RWPE2 (cell line): Measurements from ENCODE around the gene CNTNAP2.

Experiments
- ATAC-seq: fragments of 200-7000 bp; cut with Tn5 transposase; 3 replicates; pipeline ENCODE4 v1.9.1; 2021; ENCODE audit warnings: low read depth
- DNase-seq: peaks from one replicate; pipeline ENCODE4 v3.0.0-alpha.2; 2020; ENCODE audit warnings: low spot score
- H3K27ac ChIP-seq: fragments of 450-650 bp; 2 replicates; pipeline ENCODE4 v1.5.1; 2017; ENCODE audit warnings: mild to moderate bottlenecking; ENCODE audit not compliant: poor library complexity, severe bottlenecking
- H3K27me3 ChIP-seq: fragments of 250-450 bp; sonication (Bioruptor Pico); 2 replicates; pipeline ENCODE4 v1.5.1; 2021; ENCODE audit warnings: mild to moderate bottlenecking, moderate library complexity; ENCODE audit not compliant: insufficient read depth, poor library complexity, severe bottlenecking
- H3K36me3 ChIP-seq: fragments of 250-450 bp; sonication (Bioruptor Pico); 2 replicates; pipeline ENCODE4 v1.5.1; 2020; ENCODE audit warnings: low read depth, mild to moderate bottlenecking, moderate library complexity
- H3K4me1 ChIP-seq: fragments of 250-450 bp; sonication (Bioruptor Pico); 2 replicates; pipeline ENCODE4 v1.5.1; 2021; ENCODE audit warnings: mild to moderate bottlenecking, moderate library complexity; ENCODE audit not compliant: insufficient read depth, poor library complexity, severe bottlenecking
- H3K4me3 ChIP-seq: fragments of 250-450 bp; sonication (Bioruptor Pico); 2 replicates; pipeline ENCODE4 v1.5.1; 2021; ENCODE audit warnings: mild to moderate bottlenecking, moderate library complexity; ENCODE audit not compliant: severe bottlenecking
- H3K9me3 ChIP-seq: fragments of 250-450 bp; sonication (Bioruptor Pico); 2 replicates; pipeline ENCODE4 v1.5.1; 2021; ENCODE audit warnings: mild to moderate bottlenecking, moderate library complexity; ENCODE audit not compliant: severe bottlenecking
- CTCF ChIP-seq: fragments of 450-650 bp; IDR thresholded peaks from one replicate; pipeline ENCODE4 v1.5.1; 2017; ENCODE audit warnings: mild to moderate bottlenecking, moderate library complexity; ENCODE audit not compliant: poor library complexity, severe bottlenecking

CNTNAP2 gene

GRCh38 chr7:148091882-148092281, 1975.3 kb downstream of the CNTNAP2 start:
- Histone ChIP-seq H3K4me1 (no peaks in the 10 kb centered on the region), H3K27me3 (peaks cover 5% of the 10 kb centered on the region), H3K4me3 (no peak overlapping the region), H3K9me3 (peaks cover 4% of the 10 kb centered on the region), H3K36me3 (no peaks in the 10 kb centered on the region), H3K27ac (no peak overlapping the region)
- no peak for TF ChIP-seq CTCF
- no peak for DNase-seq
- no peak for ATAC-seq

- Histone ChIP-seq H3K27ac (no peak overlapping the region), H3K4me3 (no peak overlapping the region), H3K4me1 (no peaks in the 10 kb centered on the region), H3K36me3 (no peaks in the 10 kb centered on the region), H3K27me3 (no peaks in the 10 kb centered on the region), H3K9me3 (peaks cover 4% of the 10 kb centered on the region)
- TF ChIP-seq CTCF, result no peak
- DNase-seq (no peak), ATAC-seq (no peak)
These were observed 1977.0 kb downstream of the CNTNAP2 start for GRCh38 chr7:148093375-148094166.

- DNase-seq (no peak), ATAC-seq (no peak)
- no peak overlapping the region for H3K4me3 ChIP-seq
- no peaks in the 10 kb centered on the region for H3K27me3 ChIP-seq
- H3K4me1 ChIP-seq, result no peaks in the 10 kb centered on the region
- no peak overlapping the region for H3K27ac ChIP-seq
- H3K36me3 ChIP-seq, result no peaks in the 10 kb centered on the region
- peaks cover 4% of the 10 kb centered on the region for H3K9me3 ChIP-seq
- no peak for TF ChIP-seq CTCF
These were observed 1978.5 kb downstream of the CNTNAP2 start for GRCh38 chr7:148095066-148095465.

- Histone ChIP-seq H3K36me3 (no peaks in the 10 kb centered on the region), H3K4me1 (no peaks in the 10 kb centered on the region), H3K4me3 (no peak overlapping the region), H3K9me3 (no peaks in the 10 kb centered on the region), H3K27ac (no peak overlapping the region), H3K27me3 (no peaks in the 10 kb centered on the region)
- no peak for ATAC-seq
- no peak for DNase-seq
- TF ChIP-seq CTCF, result no peak
These were observed 1987.6 kb downstream of the CNTNAP2 start for GRCh38 chr7:148104136-148104716.

- TF ChIP-seq CTCF, result no peak
- H3K9me3 ChIP-seq, result no peaks in the 10 kb centered on the region
- no peak for ATAC-seq
These were observed 1988.3 kb downstream of the CNTNAP2 start for GRCh38 chr7:148104924-148105323.

More at GRCh38 chr7:148104924-148105323, 1988.3 kb downstream of the CNTNAP2 start:
- DNase-seq, result no peak
- Histone ChIP-seq H3K27me3 (no peaks in the 10 kb centered on the region), H3K4me3 (no peak overlapping the region), H3K27ac (no peak overlapping the region), H3K4me1 (no peaks in the 10 kb centered on the region), H3K36me3 (no peaks in the 10 kb centered on the region)
